GM11168 (cell line): ENCODE data around the gene LATS2.

ENCODE experiments used
- in situ Hi-C: fragments of 300-500 bp; cut with MboI; formaldehyde crosslinking; loops from one replicate; pipeline ENCODE4 v1.12.0; 2022; ENCODE audit warnings: low sequenced_read_pairs; ENCODE audit not compliant: unreplicated experiment

LATS2 gene

GRCh38 chr13:20997301-20998161, 63.9 kb downstream of the LATS2 start:
- in situ Hi-C loops = no loop called here

- in situ Hi-C loops = no loop called here
Observed at GRCh38 chr13:20995245-20995838, 66.0 kb downstream of the LATS2 start.

DNA sequence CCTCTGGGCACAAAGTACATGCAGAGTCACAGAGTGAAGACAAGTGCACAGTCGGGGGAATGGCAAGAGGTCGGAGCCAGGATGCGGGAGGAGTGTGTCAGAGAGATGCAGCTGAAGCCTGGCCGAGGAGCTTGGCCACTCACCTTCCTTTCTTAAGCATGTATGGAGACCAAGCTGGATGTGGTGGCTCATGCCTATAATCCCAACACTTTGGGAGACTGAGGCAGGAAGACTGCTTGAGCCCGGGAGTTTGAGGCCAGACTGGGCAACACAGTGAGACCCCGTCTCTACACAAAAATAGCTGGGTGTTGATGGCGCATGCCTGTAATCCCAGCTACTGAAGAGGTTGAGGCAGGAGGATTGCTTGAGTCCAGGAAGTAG, 67.0 kb downstream of the LATS2 start:
- in situ Hi-C loops = no loop called here

DNA sequence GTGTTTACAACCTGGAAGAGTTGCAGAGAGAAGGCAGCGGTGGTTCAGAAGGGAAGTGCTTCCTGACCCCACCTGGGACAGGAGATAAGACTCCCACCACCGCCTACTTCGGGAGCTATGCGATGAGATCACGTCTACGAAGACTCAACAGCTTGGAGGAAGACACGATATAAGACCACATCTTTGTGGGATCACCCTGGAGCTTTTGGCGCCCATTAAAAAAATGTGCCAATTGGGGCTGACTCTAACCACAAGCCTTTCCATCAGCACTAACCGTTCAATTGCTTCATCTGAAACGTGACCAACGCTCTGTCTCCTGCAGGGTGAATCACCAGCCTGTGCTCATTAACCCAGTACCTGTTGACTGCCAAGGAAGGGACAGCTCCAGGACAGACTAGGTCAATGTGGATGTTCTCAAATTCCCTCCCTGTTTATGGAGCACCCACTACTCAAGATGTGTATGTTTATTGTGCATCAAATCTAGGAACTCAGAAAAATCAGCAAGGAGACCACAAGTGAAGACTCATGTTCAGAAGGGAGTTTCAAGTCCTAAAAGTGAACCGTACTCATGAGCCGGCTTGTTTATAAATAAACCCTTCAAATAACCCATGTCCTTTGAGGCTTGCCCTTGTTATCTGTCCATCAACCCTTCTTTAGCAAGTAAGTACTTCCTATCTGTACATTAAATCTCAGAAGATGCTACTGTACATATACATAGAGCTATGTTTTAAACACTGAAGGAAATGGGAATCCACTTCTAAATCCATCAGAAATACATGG, 67.5 kb downstream of the LATS2 start:
- in situ Hi-C loops = no loop called here

GRCh38 chr13:20993211-20993610, 68.2 kb downstream of the LATS2 start:
- in situ Hi-C loops = no loop called here

- in situ Hi-C loops = no loop called here
Observed at GRCh38 chr13:20991741-20992520, 69.5 kb downstream of the LATS2 start.

- in situ Hi-C loops = no loop called here
Observed at GRCh38 chr13:20990910-20991525, 70.4 kb downstream of the LATS2 start.

DNA sequence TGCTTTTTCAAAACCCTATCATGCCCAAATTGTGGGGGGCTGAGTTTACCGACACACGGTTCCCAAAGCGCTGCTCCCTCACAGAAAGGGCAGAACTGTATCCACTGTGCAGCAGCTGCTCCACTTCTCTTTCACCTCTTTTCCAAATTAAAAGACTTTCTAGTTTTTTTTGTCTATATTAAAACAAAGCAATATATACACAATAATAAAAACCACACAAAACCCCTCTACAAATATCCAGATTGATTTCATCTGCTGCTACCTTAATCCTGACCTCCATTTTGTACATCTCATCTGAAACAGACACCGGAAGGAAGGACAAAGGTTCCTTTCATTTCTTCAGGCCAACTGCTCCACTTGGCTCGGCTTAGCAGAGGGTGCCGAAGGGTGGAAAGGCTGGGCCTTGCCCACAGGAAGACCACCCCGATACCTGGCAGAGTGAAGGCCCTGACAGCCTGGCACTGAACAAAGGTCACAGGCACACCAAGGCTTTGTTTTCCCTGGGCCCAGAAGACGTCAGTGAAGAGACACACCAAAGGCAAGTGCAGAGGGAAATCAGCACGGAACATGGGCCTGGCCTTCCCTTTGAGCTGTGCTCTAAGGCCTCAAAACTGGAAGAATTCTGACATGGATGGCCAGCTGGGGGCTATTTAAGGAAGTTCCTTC, 71.6 kb downstream of the LATS2 start:
- in situ Hi-C loops = no loop called here

- in situ Hi-C loops = no loop called here
Observed at GRCh38 chr13:20988909-20989655, 72.3 kb downstream of the LATS2 start.

DNA sequence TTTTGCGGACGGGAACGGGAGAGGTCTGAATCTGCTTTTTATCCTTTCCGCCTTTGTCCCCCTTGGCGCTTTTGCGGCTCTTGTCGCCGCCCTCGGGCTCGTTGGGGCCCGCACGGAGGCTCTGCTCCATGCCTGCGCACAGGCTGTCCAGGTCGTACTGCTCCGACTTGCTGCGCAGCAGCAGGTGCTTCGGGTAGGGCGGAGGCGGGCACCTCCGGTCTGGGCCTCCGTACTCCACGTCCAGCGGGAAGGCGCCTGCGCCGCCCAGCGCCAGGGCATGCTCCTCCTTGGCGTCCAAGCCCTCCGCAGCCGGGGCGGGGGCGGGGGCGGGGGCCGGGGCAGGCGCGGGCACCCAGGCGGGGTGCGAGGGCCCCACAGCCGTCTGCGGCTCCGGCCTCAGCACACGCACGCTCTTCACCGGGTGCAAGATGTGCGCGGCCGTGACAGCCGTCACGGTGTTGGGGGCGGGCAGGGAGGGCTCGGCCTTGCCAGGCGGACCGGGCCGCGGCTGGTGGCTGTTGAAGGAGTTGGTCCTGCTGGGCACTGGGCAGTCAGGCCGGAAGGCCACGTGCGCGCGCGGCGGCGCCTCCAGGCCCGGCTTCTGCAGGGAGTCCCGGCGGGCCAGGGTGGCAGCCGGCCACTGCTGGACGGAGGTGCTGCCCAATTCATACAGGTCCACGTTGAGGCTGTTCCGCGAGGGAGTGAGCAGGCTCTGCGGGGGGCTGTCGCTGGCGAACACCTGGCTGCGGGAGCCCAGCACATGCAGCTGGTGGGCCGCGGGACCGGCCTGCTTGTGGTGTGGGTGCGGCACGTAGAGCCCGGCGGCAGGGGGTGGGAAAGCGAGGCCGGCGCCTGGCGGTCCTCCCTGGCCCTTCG, 73.1 kb downstream of the LATS2 start:
- in situ Hi-C loops = no loop called here

GRCh38 chr13:20987599-20987998, 73.8 kb downstream of the LATS2 start:
- in situ Hi-C loops = no loop called here

- in situ Hi-C loops = no loop called here
Observed at GRCh38 chr13:20984879-20985278, 76.5 kb downstream of the LATS2 start.

GRCh38 chr13:20983386-20983785, 78.0 kb downstream of the LATS2 start:
- in situ Hi-C loops = no loop called here

DNA sequence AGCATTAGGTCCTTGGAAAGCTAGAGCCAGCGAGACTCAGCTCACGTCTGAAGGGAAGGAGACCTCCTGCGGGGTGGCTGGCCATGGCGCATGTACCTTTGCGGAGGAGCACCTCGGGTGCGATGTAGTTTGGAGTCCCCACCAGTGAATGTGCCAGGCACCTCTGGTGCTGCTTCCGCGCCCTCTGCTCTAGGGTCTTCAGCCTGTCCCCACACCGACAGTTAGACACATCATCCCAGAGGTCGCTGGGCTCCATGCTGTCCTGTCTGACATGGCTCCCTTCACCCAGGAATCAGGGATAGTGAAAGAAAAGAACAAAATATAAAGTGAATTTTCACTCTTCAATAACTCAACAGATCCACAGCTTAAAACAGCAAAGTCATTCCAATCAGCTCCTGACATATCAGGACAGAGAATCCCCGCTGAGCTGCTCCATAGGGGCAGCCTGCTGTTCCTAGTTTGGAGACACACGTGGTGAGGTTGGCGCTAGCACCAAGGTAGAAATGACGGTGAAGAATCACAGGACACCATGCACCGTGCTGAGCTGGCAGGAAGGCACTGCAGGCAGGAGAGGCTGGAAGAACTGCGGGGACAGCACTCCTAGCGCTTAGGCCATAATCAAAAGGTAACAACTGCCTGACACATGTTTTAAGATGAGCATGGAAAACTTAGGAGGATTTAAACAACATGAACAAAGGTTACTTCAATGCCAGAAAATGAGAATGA, 79.9 kb downstream of the LATS2 start:
- in situ Hi-C loops = no loop called here

DNA sequence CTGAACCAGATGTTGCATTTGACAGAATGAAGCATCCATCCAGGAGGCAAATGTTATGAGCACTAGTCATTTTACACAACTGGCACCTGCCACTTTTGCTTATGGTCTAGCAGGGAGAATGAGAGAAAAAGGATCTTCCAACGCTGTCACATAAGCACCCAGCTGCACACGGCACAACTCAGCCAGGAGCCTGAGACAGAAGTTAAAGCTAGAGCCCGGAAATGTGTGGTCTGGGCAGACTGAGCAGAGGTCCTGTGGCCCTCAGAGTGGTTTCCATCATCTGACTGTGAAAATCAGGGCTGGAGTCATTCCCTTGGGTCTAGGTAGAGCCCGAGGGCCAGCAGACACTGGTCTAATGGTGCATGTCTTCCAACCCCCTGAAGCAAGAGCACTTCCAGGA, 80.5 kb downstream of the LATS2 start:
- in situ Hi-C loops = no loop called here

DNA sequence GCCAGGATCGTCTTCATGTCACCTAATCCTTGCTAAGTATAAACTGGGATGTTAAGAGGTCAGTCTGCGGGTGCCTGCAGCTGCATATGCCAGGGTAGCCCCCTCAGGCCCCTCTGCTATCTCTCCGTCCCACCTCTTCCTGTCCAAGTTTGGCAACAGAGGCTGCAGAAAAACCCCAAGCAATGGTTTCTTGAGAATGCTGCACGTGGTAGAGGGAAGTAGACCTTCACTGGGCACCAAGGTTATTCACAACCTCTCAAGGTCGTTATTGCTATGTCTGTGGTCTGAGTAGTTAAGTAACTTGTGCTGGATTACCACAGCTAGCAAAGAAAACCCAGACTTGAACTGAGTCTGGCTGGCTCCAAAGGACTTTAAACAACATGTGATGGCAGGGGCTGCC, 81.0 kb downstream of the LATS2 start:
- in situ Hi-C loops = no loop called here

- in situ Hi-C loops = no loop called here
Observed at GRCh38 chr13:20977394-20977793, 84.0 kb downstream of the LATS2 start.
